Lower lobe of right lung (tissue), 2 donors: ENCODE results near the gene COMMD4. TPM values are rescaled to one million over a fixed set of nuclear protein-coding genes. Genes with fewer than 3 reads are reported as not detected.

Experiments used
- ATAC-seq, 2 donors: fragments of 200-7000 bp; cut with Tn5 transposase; one replicate each; pipeline ENCODE4 v1.9.1; 2020 to 2022; ENCODE audit warnings: mild to moderate bottlenecking in 2 of 2, moderate library complexity in 2 of 2
- DNase-seq: peaks from one replicate; pipeline ENCODE4 v3.0.0-alpha.2; 2020
- H3K27ac ChIP-seq: fragments of 200-600 bp; one replicate; pipeline ENCODE4 v1.8.0; 2022
- H3K27me3 ChIP-seq: fragments of 200-600 bp; one replicate; pipeline ENCODE4 v1.8.0; 2022; ENCODE audit warnings: low read depth
- H3K36me3 ChIP-seq: fragments of 200-600 bp; one replicate; pipeline ENCODE4 v1.8.0; 2022; ENCODE audit warnings: mild to moderate bottlenecking
- H3K4me1 ChIP-seq: fragments of 200-600 bp; one replicate; pipeline ENCODE4 v1.8.0; 2022
- H3K4me3 ChIP-seq: fragments of 200-600 bp; one replicate; pipeline ENCODE4 v1.8.0; 2022; ENCODE audit warnings: mild to moderate bottlenecking
- H3K9me3 ChIP-seq: fragments of 200-600 bp; one replicate; pipeline ENCODE4 v1.8.0; 2022
- CTCF ChIP-seq: fragments of 200-600 bp; IDR thresholded peaks from one replicate; pipeline ENCODE4 v1.8.0; 2022; ENCODE audit warnings: antibody characterized with exemption, mild to moderate bottlenecking
- intact Hi-C: fragments of 100-400 bp; cut with DNase I; formaldehyde crosslinking; loops from one replicate; pipeline ENCODE4 v1.11.0; 2022
- total RNA-seq: library from RNA; stranded (reverse); fragmentation: NEBNext Ultra II Directional; extraction: Animal tissue kit (Norgen Biotek cat#: 25700); gene quantifications from one replicate; pipeline ENCODE4 v1.2.1, GENCODE V29; 2021
- donor health status: DM: no; HTN: yes; CAD: no; lungs with severe emphysema.

Gene COMMD4
- total RNA-seq, 1 donor from 2014 or later, result 59.0 TPM

- intact Hi-C loops, result no loop called here
- peaks cover 75% of the 10 kb centered on the region for H3K36me3 ChIP-seq
- no peak for DNase-seq
These were observed 29.0 kb downstream of the COMMD4 start for GRCh38 chr15:75364881-75365280.

GRCh38 chr15:75366163-75366562 is 30.3 kb downstream of the COMMD4 start:
- Histone ChIP-seq H3K9me3 (no peaks in the 10 kb centered on the region), H3K27ac (no peak overlapping the region), H3K4me3 (no peak overlapping the region), H3K27me3 (no peaks in the 10 kb centered on the region), H3K36me3 (peaks cover 67% of the 10 kb centered on the region), H3K4me1 (peaks cover 17% of the 10 kb centered on the region)
- intact Hi-C loops, result no loop called here
- no peak for DNase-seq
- no peak for TF ChIP-seq CTCF
- no peak for ATAC-seq

More at GRCh38 chr15:75364881-75365280, 29.0 kb downstream of the COMMD4 start:
- H3K4me3 ChIP-seq, result no peak overlapping the region
- peaks cover 17% of the 10 kb centered on the region for H3K4me1 ChIP-seq
- TF ChIP-seq CTCF, result no peak
- no peaks in the 10 kb centered on the region for H3K27me3 ChIP-seq
- ATAC-seq, result no peak
- H3K27ac ChIP-seq, result no peak overlapping the region
- no peaks in the 10 kb centered on the region for H3K9me3 ChIP-seq

DNA sequence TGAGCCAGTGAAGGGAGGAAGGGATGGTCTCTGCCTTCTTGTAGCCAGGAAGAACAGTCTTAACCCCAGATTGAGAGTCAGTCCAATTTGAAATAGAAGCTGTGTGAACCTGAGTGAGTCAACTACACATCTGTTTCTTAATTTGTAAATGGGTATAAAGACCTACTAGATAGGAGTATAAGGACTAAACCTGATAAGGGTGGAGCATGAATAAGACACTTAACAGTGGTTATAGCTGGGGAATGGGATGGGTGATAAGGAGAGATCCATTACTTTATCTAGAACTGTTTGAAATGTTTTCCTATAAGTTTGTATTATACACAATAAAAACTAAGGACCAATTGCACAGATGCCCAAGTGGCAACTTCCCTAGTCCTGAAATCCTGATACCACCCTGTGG is 31.1 kb downstream of the COMMD4 start:
- ATAC-seq (no peak), DNase-seq (no peak)
- no peak for TF ChIP-seq CTCF
- Histone ChIP-seq H3K4me1 (peaks cover 17% of the 10 kb centered on the region), H3K4me3 (peak overlapping the region; percentile 94), H3K9me3 (no peaks in the 10 kb centered on the region), H3K27ac (peak overlapping the region; percentile 100), H3K27me3 (no peaks in the 10 kb centered on the region), H3K36me3 (peaks cover 67% of the 10 kb centered on the region)
- intact Hi-C loops, result no loop called here

GRCh38 chr15:75367406-75367912 is 31.6 kb downstream of the COMMD4 start:
- intact Hi-C loops, result no loop called here
- H3K9me3 ChIP-seq, result no peaks in the 10 kb centered on the region
- H3K36me3 ChIP-seq, result peaks cover 67% of the 10 kb centered on the region
- no peak for DNase-seq
- H3K4me3 ChIP-seq, result peak overlapping the region; percentile 94
- no peak for ATAC-seq
- no peak for TF ChIP-seq CTCF
- peaks cover 17% of the 10 kb centered on the region for H3K4me1 ChIP-seq
- H3K27ac ChIP-seq, result peak overlapping the region; percentile 100
- no peaks in the 10 kb centered on the region for H3K27me3 ChIP-seq

DNA sequence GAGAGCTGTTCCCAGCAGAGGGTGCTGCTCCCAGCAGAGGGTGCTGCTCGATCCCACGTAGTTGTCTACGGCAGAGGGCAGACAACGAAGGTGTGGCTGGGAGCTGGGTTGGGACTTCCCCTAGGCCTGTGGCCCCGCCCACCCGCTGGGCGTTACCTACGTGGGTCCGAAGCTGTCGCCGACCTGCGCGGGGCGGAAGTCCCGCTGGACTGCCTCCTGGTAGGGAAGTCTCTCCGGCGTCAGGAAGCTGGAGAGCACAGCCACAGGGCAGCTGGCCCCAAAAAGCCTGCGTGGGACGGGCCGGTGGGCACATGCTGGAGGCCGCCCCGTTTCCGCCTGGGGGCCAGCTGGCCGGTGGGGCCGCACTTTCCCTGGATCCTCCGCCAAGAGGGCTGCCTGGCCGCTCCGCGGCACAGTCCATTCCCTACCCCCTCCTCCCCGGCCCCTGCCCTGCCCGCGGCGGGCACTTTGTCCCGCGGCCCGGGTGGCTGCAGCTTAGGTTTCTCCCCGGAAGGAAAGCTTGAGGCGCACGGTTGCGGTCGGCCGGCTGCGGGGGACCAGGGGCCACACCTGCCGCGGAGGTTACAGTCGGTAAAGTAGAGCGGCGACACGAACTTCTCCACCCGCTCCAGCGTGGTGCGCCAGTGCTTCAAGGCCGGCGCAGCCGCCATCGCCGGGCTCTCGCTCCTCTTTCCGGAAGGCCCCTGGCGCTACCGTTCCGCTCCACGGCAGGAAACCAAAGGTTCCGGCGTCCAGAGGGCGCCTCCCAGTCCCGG is 32.2 kb downstream of the COMMD4 start, which contains the start of gene MAN2C1:
MAN2C1 (minus strand) TSS at position 695 of the 776 bp plus-strand sequence; CDS start at position 671, 24 bp downstream.
- Histone ChIP-seq H3K27ac (peak within 1 kb of the TSS; percentile 100), H3K4me1 (peaks cover 17% of the 10 kb centered on the region), H3K36me3 (peaks cover 65% of the 10 kb centered on the region), H3K27me3 (no peaks in the 10 kb centered on the region), H3K4me3 (peak within 1 kb of the TSS; percentile 94), H3K9me3 (no peaks in the 10 kb centered on the region)
- peak; percentile 99 for DNase-seq
- intact Hi-C loops, result no loop called here
- peak; percentile 98 to 99 for ATAC-seq
- peak; percentile 73 for TF ChIP-seq CTCF
